ENCODE measurements around the gene RBM18. TPM values are rescaled to one million over a fixed set of nuclear protein-coding genes. Genes with fewer than 3 reads are reported as not detected.

Gene RBM18, protein sequence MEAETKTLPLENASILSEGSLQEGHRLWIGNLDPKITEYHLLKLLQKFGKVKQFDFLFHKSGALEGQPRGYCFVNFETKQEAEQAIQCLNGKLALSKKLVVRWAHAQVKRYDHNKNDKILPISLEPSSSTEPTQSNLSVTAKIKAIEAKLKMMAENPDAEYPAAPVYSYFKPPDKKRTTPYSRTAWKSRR
- 8.0 and 8.5 TPM in 2 replicates for total RNA-seq

DNA sequence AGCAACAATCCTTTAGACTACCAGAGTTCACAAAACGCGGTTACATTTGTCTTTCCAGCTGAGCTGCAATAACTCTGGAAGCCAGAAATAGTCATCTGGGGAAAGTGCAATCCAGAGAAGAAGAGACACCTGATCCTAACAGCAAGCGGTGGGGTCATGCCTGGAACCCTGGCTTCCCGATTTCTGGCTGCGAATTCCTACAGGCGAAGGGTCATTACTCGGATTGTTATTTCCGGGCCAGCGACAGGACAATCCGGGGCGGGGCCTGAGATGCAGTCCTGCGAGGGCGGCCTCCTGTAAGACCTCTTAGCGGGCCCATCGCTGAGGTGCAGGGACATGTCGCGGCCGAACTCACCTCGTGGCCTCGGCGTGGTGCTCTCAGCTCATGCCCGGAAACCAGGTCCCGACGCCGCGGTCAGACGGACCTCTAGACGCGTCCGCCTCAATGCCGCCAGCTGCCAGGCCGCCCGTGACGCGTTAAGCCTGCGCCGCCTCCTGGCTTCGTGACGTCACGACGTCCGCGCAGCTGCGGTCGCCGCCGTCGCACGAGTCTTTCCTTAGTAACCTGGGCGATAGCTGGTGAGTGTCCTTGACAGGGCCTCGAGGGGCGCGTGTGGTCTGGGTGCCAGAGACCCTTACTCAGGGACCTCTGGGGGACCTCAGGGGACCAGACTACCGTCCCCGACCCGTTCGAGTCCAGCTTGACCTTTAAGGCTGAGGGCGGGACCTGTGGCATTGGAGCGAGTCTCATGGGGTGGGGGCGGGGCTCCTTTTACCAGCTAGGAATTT lies at the start of gene RBM18, which contains the start of gene MRRF:
Gene RBM18 (minus strand): TSS at position 481 of the 789 bp plus-strand sequence. CDS start 3,348 bp downstream, outside the sequence.
Gene MRRF (plus strand): TSS at position 523 of the 789 bp plus-strand sequence. CDS start 6,010 bp downstream, outside the sequence.

DNA sequence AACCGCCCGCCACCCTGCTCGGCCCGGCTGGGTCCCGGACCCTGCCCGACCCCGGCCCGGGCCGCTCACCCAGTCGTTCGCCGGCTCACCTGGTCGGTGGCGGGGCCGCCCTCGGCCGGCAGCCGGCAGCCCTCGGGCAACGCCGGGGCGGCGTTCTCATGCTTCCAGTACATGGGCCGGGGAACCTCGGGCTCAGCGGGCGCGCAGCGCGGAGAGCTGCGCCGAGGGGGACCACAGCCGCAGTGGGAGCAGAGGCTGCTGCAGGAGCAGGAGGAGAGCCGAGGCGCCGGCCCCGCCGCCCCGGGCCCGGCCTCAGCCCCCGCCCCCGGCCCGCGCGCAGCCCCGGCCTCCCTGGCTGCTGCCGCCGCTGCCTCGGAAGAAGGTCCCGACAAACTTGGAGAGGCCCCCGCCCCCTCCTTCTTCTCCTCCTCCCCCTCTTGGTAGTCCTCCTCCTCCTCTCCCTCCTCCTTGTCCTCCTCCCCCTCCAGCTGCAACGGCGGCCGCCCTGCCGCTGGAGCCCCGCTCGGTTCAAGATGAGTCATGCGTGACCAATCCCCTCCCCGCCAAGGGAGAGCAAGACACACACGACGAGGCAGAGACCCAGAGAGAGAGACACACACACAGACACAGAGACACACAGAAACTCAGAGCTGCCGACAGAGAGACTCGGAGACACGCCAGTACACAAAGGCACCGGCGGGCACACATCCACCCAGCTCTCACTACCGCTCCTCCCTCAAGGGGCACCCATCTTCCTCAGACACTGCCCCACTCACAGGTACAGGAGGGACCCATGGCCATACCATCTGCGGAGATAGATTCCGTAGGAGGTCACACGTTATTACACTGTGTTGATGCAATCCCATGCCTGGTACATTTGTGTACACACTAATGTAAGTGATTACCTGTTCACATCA lies 35.8 kb downstream of the RBM18 start, which contains the start of gene LHX6:
Gene LHX6 (minus strand): TSS at position 390 of the 917 bp plus-strand sequence. CDS start 217 bp downstream, at position 173.

Other genes with a start within 250 kb of the RBM18 start
- 1.9 and 3.0 TPM in 2 replicates for gene TTLL11, start 171.5 kb downstream of the RBM18 start, total RNA-seq
- 25.8 and 27.1 TPM in 2 replicates for gene NDUFA8, start 105.1 kb downstream of the RBM18 start, total RNA-seq
- gene MORN5, start 104.9 kb downstream of the RBM18 start, total RNA-seq: not detected in 2 replicates
- gene LHX6, start 35.9 kb downstream of the RBM18 start, total RNA-seq: under 0.01 TPM in 1 of 2 replicates, not detected in the other
- 48.0 and 61.0 TPM in 2 replicates for gene MRRF, start within 50 bp of the RBM18 start, total RNA-seq
- gene PTGS1, start 106.2 kb upstream of the RBM18 start, total RNA-seq: 1.9 TPM in 2 replicates
- gene OR1J1, start 213.1 kb upstream of the RBM18 start, total RNA-seq: not detected in 2 replicates
- not detected in 2 replicates for gene OR1J2, start 246.0 kb upstream of the RBM18 start, total RNA-seq